Measurements from ENCODE around the gene AP2A2. TPM values are rescaled to one million over a fixed set of nuclear protein-coding genes. Genes with fewer than 3 reads are reported as not detected.

AP2A2 gene
- total RNA-seq, 1 experiment from 2014 or later: 62.0 TPM

DNA sequence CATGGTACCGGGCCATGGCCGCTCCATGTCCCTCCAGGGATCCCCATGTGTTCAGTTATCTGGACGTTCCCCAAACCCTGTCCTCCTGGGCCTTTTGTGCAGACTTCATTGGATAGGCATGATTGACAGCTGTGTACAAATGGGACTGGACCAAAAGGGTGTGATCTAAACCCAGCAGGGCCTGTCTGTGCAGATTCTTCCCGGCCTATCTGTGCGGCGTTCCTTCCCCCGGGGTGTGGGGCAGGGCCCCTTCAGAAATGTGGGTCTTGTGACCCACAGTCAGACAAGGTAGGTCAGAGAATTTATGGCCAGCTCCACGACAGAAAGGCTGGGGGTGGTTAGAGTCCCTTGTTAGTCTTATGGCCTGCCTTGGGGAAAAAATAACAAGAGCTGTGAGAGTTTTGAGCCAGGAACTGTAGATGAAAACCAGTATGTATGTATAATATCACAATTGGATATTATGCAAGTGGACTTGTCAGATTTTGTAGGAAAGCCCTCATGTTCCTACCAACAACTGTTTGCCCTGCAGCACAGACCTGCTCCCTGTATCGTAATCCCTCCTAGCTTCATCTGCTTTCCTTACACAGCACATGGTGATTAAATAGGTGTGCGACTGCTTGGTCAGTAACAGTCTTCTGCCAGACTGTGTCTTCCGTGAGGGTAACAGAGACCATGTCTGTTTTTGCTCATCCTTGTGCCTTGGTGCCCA, 31.7 kb downstream of the AP2A2 start:
- no peaks in the 10 kb centered on the region for H3K27me3 ChIP-seq (replicated peaks; ENCODE audit: insufficient read depth, low read depth, low read length, poor library complexity)
- POLR2A ChIA-PET (ENCODE audit: low non-redundant PET): no interaction called here

GRCh38 chr11:958101-958500, 32.4 kb downstream of the AP2A2 start:
- intact Hi-C loops (cut with micrococcal nuclease; ENCODE audit: unreplicated experiment): no loop called here
- H3K27ac ChIP-seq (ENCODE audit: low read depth, low read length, poor library complexity, severe bottlenecking): no peak overlapping the region
- no peaks in the 10 kb centered on the region for H3K4me1 ChIP-seq (ENCODE audit: insufficient read depth, low read length, poor library complexity, severe bottlenecking)
- H3K4me3 ChIP-seq (ENCODE audit: low read depth, low read length, poor library complexity, severe bottlenecking): no peak overlapping the region
- CTCF ChIA-PET: no interaction called here
- POLR2A ChIA-PET (ENCODE audit: low non-redundant PET): no interaction called here
- no peaks in the 10 kb centered on the region for H3K27me3 ChIP-seq (replicated peaks; ENCODE audit: insufficient read depth, low read depth, low read length, poor library complexity)
- peaks cover 7% of the 10 kb centered on the region for H3K36me3 ChIP-seq (ENCODE audit: insufficient read depth, low read length, poor library complexity, severe bottlenecking)
- BruUV-seq (replicated peaks): no TSS peak
- TF ChIP-seq EZH2 (IDR thresholded peaks at IDR 0.05; ENCODE audit: borderline replicate concordance, low read depth, low read length, poor library complexity, severe bottlenecking) (no peak), CTCF (conservative IDR thresholded peaks at IDR 0.05; ENCODE audit: low read depth, low read length) (no peak)
- DNase-seq (ENCODE audit: low spot score): no peak
- H3K9me3 ChIP-seq (ENCODE audit: low read depth, low read length, poor library complexity, severe bottlenecking): no peaks in the 10 kb centered on the region

More for the DNA sequence above, 31.7 kb downstream of the AP2A2 start:
- no TSS peak for BruUV-seq (replicated peaks)
- intact Hi-C loops (cut with micrococcal nuclease; ENCODE audit: unreplicated experiment): no loop called here
- Histone ChIP-seq H3K9me3 (ENCODE audit: low read depth, low read length, poor library complexity, severe bottlenecking) (no peaks in the 10 kb centered on the region), H3K4me1 (ENCODE audit: insufficient read depth, low read length, poor library complexity, severe bottlenecking) (no peaks in the 10 kb centered on the region), H3K4me3 (ENCODE audit: low read depth, low read length, poor library complexity, severe bottlenecking) (no peak overlapping the region), H3K27ac (ENCODE audit: low read depth, low read length, poor library complexity, severe bottlenecking) (no peak overlapping the region), H3K36me3 (ENCODE audit: insufficient read depth, low read length, poor library complexity, severe bottlenecking) (peaks cover 7% of the 10 kb centered on the region)
- CTCF ChIA-PET: no interaction called here
- no peak for DNase-seq (ENCODE audit: low spot score)
- TF ChIP-seq EZH2 (IDR thresholded peaks at IDR 0.05; ENCODE audit: borderline replicate concordance, low read depth, low read length, poor library complexity, severe bottlenecking) (no peak), CTCF (conservative IDR thresholded peaks at IDR 0.05; ENCODE audit: low read depth, low read length) (no peak)

DNA sequence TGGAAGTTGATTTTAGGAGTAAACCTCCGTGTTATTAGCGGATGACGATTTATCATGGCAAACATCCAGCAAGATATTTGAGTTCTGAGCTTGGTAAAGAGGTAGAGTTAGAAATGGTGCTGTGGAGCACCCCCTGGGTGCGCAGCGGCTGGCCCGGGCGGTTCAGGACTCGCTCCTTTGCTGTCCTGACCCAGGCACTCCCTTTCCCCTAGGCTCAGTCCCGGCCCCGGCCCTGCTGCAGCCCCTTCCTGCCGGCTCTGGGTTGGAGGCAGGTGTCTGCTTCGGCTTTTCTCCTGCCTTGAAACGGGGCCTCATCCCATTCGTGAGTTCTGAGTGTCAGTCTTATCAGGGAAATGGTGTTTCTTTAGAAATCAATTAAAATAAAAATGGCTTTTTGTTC, 33.4 kb downstream of the AP2A2 start:
- Histone ChIP-seq H3K4me1 (ENCODE audit: insufficient read depth, low read length, poor library complexity, severe bottlenecking) (no peaks in the 10 kb centered on the region), H3K9me3 (ENCODE audit: low read depth, low read length, poor library complexity, severe bottlenecking) (no peaks in the 10 kb centered on the region), H3K27ac (ENCODE audit: low read depth, low read length, poor library complexity, severe bottlenecking) (no peak overlapping the region), H3K4me3 (ENCODE audit: low read depth, low read length, poor library complexity, severe bottlenecking) (no peak overlapping the region), H3K36me3 (ENCODE audit: insufficient read depth, low read length, poor library complexity, severe bottlenecking) (peaks cover 7% of the 10 kb centered on the region), H3K27me3 (replicated peaks; ENCODE audit: insufficient read depth, low read depth, low read length, poor library complexity) (no peaks in the 10 kb centered on the region)
- no TSS peak for BruUV-seq (replicated peaks)
- ChIA-PET CTCF (no interaction called here), POLR2A (ENCODE audit: low non-redundant PET) (interaction anchor here (0.7 kb wide), 1 partner anchor 10 kb away, joined by 3 read pairs; no protein-coding TSS in a partner anchor)
- TF ChIP-seq CTCF (conservative IDR thresholded peaks at IDR 0.05; ENCODE audit: low read depth, low read length): no peak
- no peak for TF ChIP-seq EZH2 (IDR thresholded peaks at IDR 0.05; ENCODE audit: borderline replicate concordance, low read depth, low read length, poor library complexity, severe bottlenecking)
- intact Hi-C loops (cut with micrococcal nuclease; ENCODE audit: unreplicated experiment): no loop called here
- DNase-seq (ENCODE audit: low spot score): no peak
